ENCODE data around the gene CTRB1.

GRCh38 chr16:75248536-75249380 is 30.0 kb downstream of the CTRB1 start:
- TF ChIP-seq CTCF (conservative IDR thresholded peaks at IDR 0.05 in 1 of 2, IDR thresholded peaks at IDR 0.05 in 1 of 2; ENCODE audit: extremely low read depth in 1 of 2, insufficient read depth in 1 of 2, low read depth in 1 of 2, low read length in 2 of 2), result no peak
- no peak for TF ChIP-seq EZH2 (IDR thresholded peaks at IDR 0.05; ENCODE audit: borderline replicate concordance, low read length)

Measured in mammary epithelial cell (primary cell).